Stimulated activated CD4-positive, alpha-beta T cell treated with anti-CD3 and anti-CD28 coated beads, Interleukin-1b, Interleukin-23, amount 100 ng/mL, for 4 hours (primary cell): ENCODE measurements around the gene FTO.

ENCODE experiments used
- DNase-seq, 2 donors: peaks; one replicate each; pipeline ENCODE4 v3.0.0-alpha.2; 2020; ENCODE audit warnings: low read depth in 2 of 2

Gene FTO

GRCh38 chr16:54077050-54077821 lies 373.3 kb downstream of the FTO start:
- no peak for DNase-seq

- DNase-seq: no peak
These were observed 376.6 kb downstream of the FTO start for GRCh38 chr16:54080524-54081008.

GRCh38 chr16:54086791-54087190 lies 382.8 kb downstream of the FTO start:
- no peak for DNase-seq

GRCh38 chr16:54090602-54091001 lies 386.6 kb downstream of the FTO start:
- no peak for DNase-seq

GRCh38 chr16:54093281-54093680 lies 389.3 kb downstream of the FTO start:
- DNase-seq: no peak

- no peak for DNase-seq
These were observed 390.7 kb downstream of the FTO start for GRCh38 chr16:54094641-54095040.

- DNase-seq: no peak
These were observed 392.7 kb downstream of the FTO start for GRCh38 chr16:54096607-54097006.

GRCh38 chr16:54097774-54098173 lies 393.8 kb downstream of the FTO start:
- DNase-seq: no peak

GRCh38 chr16:54098247-54098646 lies 394.3 kb downstream of the FTO start:
- no peak for DNase-seq

- no peak for DNase-seq
These were observed 395.7 kb downstream of the FTO start for GRCh38 chr16:54099627-54100026.

GRCh38 chr16:54102888-54103866 lies 399.2 kb downstream of the FTO start:
- no peak for DNase-seq

- DNase-seq: no peak
These were observed 402.1 kb downstream of the FTO start for GRCh38 chr16:54106057-54106456.

- no peak for DNase-seq
These were observed 403.7 kb downstream of the FTO start for GRCh38 chr16:54107583-54108202.

GRCh38 chr16:54110016-54110981 lies 406.3 kb downstream of the FTO start:
- no peak for DNase-seq

- no peak for DNase-seq
These were observed 408.7 kb downstream of the FTO start for GRCh38 chr16:54112451-54113206.

- DNase-seq: no peak
These were observed 411.6 kb downstream of the FTO start for GRCh38 chr16:54115558-54115957.

- DNase-seq: no peak
These were observed 412.2 kb downstream of the FTO start for GRCh38 chr16:54116124-54116655.

GRCh38 chr16:54118846-54119245 lies 414.9 kb downstream of the FTO start:
- DNase-seq: no peak

- DNase-seq: no peak
These were observed 417.0 kb downstream of the FTO start for GRCh38 chr16:54120846-54121480.
